Mononuclear cell (primary cell): ENCODE data around the gene HBE1. TPM values are rescaled to one million over a fixed set of nuclear protein-coding genes. Genes with fewer than 3 reads are reported as not detected.

ENCODE experiments used
- H3K27me3 ChIP-seq: 2 replicates; pipeline ENCODE4 v1.6.0; 2011; ENCODE audit warnings: low read length, control low read depth; ENCODE audit not compliant: insufficient read depth
- H3K4me1 ChIP-seq: 2 replicates; pipeline ENCODE4 v1.5.1; 2011; ENCODE audit warnings: mild to moderate bottlenecking, low read length, control low read depth; ENCODE audit not compliant: insufficient read depth
- H3K4me3 ChIP-seq: 2 replicates; pipeline ENCODE4 v1.5.1; 2011; ENCODE audit warnings: mild to moderate bottlenecking, low read length, moderate library complexity
- H3K9me3 ChIP-seq: 2 replicates; pipeline ENCODE4 v1.5.1; 2011; ENCODE audit warnings: low read depth, mild to moderate bottlenecking, control low read depth, low read length
- total RNA-seq: library from RNA; depleted of rRNA; stranded (reverse); fragments of >200 nt; gene quantifications from one replicate; pipeline ENCODE4 v1.2.3, GENCODE V29; 2012

HBE1 gene
- total RNA-seq, 1 donor: 0.94 TPM

DNA sequence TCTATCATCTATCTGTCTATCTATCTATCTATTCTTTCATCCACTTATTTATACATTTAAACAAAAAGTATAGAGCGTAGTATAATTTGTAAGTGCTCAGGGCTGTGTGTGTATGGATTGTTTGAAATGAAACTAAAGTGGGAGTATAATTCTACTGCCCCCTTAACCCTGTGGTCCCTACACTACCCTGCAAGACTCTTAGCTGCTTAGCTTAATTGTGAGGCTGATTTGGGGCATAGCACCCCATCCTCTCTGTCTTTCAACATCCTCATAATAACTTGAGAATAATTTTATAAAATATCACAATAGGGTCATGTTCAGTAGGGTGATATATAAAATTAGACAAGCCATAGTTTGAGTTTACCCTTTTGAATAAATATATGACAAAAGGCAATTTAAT lies 20.4 kb upstream of the HBE1 start:
- Histone ChIP-seq H3K4me3 (no peak overlapping the region), H3K4me1 (no peaks in the 10 kb centered on the region), H3K9me3 (no peaks in the 10 kb centered on the region), H3K27me3 (no peaks in the 10 kb centered on the region)

DNA sequence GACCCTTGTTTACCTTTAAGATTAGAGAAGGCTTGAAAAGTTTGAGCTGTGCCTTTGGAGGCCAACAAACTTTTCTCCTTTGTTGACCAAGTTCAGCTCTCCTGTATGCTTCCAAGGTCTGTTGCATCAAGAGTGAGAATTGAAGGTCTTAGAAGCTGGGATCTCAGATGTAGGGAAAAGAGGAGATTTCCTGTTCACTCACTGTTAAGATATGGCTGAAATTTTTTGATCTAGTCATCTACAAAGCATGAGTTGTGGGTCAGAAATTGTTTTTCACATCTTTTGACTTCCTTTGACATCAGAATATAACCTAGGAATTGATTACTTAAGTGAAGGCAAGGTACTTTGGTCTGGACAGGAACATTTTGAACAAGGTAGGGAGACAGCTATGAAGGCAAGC lies 20.0 kb upstream of the HBE1 start:
- no peaks in the 10 kb centered on the region for H3K4me1 ChIP-seq

DNA sequence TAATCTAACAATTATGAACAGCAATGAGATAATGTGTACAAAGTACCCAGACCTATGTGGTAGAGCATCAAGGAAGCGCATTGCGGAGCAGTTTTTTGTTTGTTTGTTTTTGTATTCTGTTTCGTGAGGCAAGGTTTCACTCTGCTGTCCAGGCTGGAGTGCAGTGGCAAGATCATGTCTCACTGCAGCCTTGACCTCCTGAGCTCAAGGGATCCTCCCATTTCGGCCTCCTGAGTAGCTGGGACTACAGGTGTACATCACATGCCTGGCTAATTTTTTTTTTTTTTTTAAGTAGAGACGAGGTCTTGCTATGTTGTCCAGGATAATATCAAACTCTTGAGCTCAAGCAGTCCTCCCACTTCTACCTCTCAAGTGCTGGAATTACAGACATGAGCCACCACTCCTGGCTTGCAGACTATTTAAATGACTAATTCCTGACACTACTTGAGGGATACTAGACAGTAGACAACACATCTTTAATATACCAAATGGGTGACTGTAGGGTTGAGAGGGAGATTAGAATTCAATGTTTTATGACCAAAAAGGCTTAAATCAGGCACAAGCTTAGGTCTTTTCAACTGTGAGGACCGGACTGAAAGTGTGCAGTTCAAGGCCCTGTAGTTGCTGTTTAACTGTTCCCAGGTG lies 19.3 kb upstream of the HBE1 start:
- Histone ChIP-seq H3K4me1 (no peaks in the 10 kb centered on the region), H3K27me3 (no peaks in the 10 kb centered on the region), H3K4me3 (no peak overlapping the region), H3K9me3 (no peaks in the 10 kb centered on the region)

More for the DNA sequence above, 20.0 kb upstream of the HBE1 start:
- H3K4me3 ChIP-seq: no peak overlapping the region
- no peaks in the 10 kb centered on the region for H3K27me3 ChIP-seq
- no peaks in the 10 kb centered on the region for H3K9me3 ChIP-seq

DNA sequence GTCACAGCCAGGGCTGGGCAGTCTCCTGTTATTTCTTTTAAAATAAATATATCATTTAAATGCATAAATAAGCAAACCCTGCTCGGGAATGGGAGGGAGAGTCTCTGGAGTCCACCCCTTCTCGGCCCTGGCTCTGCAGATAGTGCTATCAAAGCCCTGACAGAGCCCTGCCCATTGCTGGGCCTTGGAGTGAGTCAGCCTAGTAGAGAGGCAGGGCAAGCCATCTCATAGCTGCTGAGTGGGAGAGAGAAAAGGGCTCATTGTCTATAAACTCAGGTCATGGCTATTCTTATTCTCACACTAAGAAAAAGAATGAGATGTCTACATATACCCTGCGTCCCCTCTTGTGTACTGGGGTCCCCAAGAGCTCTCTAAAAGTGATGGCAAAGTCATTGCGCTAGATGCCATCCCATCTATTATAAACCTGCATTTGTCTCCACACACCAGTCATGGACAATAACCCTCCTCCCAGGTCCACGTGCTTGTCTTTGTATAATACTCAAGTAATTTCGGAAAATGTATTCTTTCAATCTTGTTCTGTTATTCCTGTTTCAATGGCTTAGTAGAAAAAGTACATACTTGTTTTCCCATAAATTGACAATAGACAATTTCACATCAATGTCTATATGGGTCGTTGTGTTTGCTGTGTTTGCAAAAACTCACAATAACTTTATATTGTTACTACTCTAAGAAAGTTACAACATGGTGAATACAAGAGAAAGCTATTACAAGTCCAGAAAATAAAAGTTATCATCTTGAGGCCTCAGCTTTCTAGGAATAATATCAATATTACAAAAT lies 18.6 kb upstream of the HBE1 start:
- H3K4me3 ChIP-seq: no peak overlapping the region
- no peaks in the 10 kb centered on the region for H3K9me3 ChIP-seq
- no peaks in the 10 kb centered on the region for H3K27me3 ChIP-seq
- H3K4me1 ChIP-seq: no peaks in the 10 kb centered on the region

DNA sequence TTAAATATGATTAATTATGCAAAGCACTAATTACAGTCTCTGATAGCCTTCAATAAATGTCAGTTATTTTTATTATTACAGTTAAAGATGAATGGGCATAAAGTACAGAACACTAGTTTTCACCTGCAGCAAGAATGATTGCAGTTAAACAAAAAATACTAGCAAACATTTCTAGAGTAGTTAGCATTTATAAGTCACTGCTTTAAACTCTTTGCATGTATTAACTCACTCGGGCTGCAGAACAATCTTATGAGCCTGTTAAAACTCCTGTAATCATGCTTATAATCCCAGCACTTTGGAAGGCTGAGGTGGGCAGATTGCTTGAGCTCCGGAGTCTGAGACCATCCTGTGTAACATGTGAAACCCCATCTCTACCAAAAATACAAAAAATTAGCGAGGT lies 17.2 kb upstream of the HBE1 start:
- Histone ChIP-seq H3K9me3 (no peaks in the 10 kb centered on the region), H3K4me1 (no peaks in the 10 kb centered on the region), H3K4me3 (no peak overlapping the region), H3K27me3 (no peaks in the 10 kb centered on the region)

DNA sequence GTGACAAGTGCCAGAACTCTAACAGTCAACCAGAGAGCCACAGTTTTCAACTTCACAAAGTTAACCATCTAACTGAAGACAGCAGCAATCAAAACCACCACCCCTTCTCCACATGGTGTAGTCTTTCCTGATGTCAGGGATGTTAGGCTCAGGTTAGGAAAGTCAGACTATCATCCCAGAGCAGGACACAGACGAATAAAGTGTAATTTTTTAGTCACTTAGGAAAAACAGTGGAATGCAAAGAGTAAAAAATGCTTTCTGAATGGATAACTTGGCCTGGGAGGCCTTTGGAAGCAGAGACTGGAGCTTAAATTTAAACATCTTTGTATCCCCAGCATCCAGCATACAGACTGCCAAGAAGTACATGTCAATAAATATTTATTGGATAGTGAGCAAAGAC lies 16.6 kb upstream of the HBE1 start:
- no peak overlapping the region for H3K4me3 ChIP-seq
- no peaks in the 10 kb centered on the region for H3K9me3 ChIP-seq
- no peaks in the 10 kb centered on the region for H3K27me3 ChIP-seq
- no peaks in the 10 kb centered on the region for H3K4me1 ChIP-seq

DNA sequence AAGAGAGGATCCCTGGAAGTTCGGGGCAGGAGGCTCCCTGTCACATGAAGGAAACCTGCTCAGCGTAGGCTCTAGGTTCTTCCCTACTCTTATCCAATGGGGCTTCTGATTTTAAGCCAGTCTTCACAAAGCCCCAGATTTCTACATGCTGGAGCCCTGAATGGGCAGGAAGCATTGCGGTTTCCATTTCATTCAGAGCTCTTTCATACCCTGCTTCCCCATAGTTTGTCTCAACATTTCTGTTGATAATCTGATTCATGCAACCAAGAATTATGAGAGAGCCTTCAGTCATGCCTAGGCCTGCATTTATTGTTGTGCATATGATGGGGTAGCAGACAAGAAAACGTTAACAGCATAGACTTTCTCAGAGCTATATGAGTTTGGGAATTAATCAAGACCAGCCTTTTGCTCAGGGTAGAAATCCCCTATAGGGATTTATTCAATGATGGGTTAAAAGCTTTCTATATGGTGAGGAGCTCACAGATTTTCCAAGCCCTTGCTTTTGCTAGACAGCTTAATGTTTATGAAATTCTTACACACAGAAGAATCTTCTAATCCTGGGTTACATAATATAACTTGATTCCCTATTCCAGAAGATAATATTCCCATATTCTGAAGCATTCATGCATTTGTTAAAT lies 16.1 kb upstream of the HBE1 start:
- no peaks in the 10 kb centered on the region for H3K4me1 ChIP-seq
- no peaks in the 10 kb centered on the region for H3K9me3 ChIP-seq
- no peaks in the 10 kb centered on the region for H3K27me3 ChIP-seq
- no peak overlapping the region for H3K4me3 ChIP-seq

DNA sequence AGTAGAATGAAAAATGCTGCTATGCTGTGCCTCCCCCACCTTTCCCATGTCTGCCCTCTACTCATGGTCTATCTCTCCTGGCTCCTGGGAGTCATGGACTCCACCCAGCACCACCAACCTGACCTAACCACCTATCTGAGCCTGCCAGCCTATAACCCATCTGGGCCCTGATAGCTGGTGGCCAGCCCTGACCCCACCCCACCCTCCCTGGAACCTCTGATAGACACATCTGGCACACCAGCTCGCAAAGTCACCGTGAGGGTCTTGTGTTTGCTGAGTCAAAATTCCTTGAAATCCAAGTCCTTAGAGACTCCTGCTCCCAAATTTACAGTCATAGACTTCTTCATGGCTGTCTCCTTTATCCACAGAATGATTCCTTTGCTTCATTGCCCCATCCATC lies 14.9 kb upstream of the HBE1 start:
- no peaks in the 10 kb centered on the region for H3K9me3 ChIP-seq
- H3K27me3 ChIP-seq: no peaks in the 10 kb centered on the region
- no peak overlapping the region for H3K4me3 ChIP-seq

DNA sequence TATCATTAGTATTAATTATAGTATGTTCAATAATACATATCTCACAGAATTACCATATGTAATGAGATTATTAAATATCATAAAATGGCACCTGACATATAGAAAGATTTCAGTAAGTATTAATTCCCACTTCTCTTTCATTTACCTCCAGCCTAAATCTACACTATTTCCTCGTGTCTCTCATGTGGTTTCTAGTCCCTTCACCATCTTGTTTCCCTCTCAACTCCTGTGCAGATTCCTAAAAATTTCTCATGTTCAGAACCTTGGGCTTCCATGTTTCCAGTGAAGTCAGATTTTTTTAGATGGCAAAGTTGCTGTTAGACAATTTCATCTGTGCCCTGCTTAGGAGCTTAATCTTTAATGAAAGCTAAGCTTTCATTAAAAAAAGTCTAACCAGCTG lies 14.1 kb upstream of the HBE1 start:
- no peaks in the 10 kb centered on the region for H3K9me3 ChIP-seq
- H3K27me3 ChIP-seq: no peaks in the 10 kb centered on the region
- H3K4me1 ChIP-seq: no peaks in the 10 kb centered on the region
- H3K4me3 ChIP-seq: no peak overlapping the region

More for the DNA sequence above, 14.9 kb upstream of the HBE1 start:
- no peaks in the 10 kb centered on the region for H3K4me1 ChIP-seq

DNA sequence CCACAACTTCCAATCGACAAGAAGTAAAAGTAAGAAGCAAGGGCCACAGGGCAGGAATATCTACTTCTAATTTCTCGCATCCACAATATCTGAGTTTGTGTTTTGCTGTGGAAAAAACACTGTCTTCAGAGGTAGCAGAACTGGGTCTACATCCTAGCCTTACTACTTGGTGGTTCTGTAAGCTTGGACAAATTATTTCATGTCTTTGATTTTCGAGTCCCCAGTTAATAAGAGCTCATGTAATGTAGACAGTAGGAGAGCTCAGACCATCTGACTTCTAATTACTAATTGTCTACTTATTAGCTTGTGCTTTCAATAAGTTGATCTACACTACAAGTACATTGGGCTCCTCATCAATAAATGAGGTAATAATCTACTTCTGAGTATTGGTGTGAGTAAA lies 13.3 kb upstream of the HBE1 start:
- Histone ChIP-seq H3K27me3 (no peaks in the 10 kb centered on the region), H3K4me1 (no peaks in the 10 kb centered on the region), H3K4me3 (no peak overlapping the region), H3K9me3 (no peaks in the 10 kb centered on the region)

DNA sequence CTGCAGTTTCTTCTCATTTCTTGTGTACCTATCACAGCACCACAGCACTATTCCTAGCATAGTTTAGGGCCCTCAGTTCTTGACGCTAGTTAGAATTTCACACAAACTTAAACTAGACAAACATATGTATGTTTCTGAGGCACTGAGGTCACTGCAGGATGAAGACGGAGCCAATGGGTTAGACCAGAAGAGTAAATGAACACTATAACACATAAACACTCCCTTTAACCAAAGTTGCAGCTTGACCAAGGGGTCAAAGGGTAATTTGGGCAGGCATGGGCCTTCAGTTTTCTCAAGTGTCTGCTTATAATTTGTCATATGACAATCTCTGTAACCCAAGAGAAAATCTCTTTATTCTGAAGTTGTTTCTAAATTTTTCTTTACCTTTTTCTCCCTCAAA lies 12.9 kb upstream of the HBE1 start:
- H3K27me3 ChIP-seq: no peaks in the 10 kb centered on the region
- H3K4me1 ChIP-seq: no peaks in the 10 kb centered on the region
- H3K4me3 ChIP-seq: no peak overlapping the region
- no peaks in the 10 kb centered on the region for H3K9me3 ChIP-seq

DNA sequence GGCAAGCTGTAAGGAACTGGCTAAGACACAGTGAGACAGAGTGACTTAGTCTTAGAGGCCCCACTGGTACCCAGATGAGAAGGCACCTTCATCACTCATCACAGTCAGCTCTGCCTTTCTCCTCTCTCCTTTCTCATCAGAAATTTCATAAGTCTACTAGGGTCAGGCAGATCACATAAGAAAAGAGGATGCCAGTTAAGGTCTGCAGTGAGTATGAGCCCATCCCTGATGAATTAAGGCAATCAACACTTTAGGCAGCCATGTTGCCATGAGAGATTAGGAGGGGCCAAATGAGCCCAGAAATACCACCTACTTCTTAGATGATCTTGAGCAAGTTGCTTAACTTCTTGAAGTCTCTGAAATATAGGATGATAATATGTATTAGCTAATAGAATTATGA lies 11.9 kb upstream of the HBE1 start:
- Histone ChIP-seq H3K4me3 (no peak overlapping the region), H3K9me3 (no peaks in the 10 kb centered on the region), H3K27me3 (no peaks in the 10 kb centered on the region), H3K4me1 (no peaks in the 10 kb centered on the region)

DNA sequence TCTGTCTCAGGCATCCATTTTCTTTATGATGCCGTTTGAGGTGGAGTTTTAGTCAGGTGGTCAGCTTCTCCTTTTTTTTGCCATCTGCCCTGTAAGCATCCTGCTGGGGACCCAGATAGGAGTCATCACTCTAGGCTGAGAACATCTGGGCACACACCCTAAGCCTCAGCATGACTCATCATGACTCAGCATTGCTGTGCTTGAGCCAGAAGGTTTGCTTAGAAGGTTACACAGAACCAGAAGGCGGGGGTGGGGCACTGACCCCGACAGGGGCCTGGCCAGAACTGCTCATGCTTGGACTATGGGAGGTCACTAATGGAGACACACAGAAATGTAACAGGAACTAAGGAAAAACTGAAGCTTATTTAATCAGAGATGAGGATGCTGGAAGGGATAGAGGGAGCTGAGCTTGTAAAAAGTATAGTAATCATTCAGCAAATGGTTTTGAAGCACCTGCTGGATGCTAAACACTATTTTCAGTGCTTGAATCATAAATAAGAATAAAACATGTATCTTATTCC lies 10.9 kb upstream of the HBE1 start:
- Histone ChIP-seq H3K27me3 (no peaks in the 10 kb centered on the region), H3K9me3 (no peaks in the 10 kb centered on the region), H3K4me3 (no peak overlapping the region), H3K4me1 (no peaks in the 10 kb centered on the region)

DNA sequence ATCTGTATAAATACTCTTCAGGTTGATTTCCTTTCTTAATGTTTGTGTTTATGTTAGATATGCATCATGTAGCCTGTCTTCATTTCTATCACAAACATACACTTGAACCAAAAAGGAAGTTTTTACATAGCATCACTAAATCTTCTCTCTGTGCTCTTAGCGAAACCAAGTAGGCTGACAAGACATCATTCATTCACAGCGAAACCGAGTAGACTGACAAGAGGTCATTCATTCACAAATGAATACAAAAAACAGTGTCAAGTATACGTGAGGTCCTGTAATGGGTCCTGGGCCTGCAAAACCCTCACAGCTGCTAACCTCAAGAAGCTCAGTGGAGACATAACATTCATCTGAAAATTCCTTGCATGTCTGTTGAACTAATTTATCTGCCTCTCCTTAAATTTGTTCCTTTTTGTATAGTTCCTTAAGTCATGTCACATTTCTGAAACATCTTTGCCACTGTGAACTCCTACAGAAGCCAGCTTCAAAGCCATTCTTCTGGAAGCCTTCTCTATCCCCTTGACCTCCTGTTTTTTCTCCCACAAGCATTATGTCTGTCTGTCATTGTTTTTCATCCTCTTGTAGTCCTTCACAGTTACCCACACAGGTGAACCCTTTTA lies 9.8 kb upstream of the HBE1 start:
- no peaks in the 10 kb centered on the region for H3K9me3 ChIP-seq
- no peaks in the 10 kb centered on the region for H3K27me3 ChIP-seq
- H3K4me1 ChIP-seq: no peaks in the 10 kb centered on the region
- no peak overlapping the region for H3K4me3 ChIP-seq

DNA sequence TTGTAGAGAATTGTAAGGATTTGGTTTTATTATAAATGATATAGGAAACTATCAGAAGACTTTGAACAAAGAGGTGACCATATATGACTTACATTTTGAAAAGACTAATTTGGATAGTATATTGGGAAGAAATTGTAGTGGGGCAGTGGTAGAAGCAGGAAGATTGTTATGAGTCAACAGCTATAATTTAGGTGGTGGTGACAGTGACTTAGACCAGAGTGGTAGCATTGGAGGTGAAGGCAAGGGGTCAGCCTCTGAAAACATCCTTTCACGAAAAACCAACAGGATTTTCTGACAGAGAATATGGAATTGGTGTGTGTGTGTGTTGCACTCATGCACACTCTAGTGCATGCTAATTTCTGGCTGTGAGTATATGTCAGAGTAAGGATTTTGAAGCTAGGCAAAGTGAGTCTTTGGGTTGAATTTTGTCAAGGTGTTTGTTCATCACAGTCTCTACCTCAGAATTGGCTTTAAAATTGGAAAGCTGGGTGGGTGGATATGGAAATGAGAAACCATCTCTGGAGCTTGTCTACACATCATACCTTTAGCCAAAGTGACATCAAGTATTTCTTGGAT lies 8.2 kb upstream of the HBE1 start:
- no peak overlapping the region for H3K4me3 ChIP-seq
- H3K9me3 ChIP-seq: no peaks in the 10 kb centered on the region
- H3K27me3 ChIP-seq: no peaks in the 10 kb centered on the region
- H3K4me1 ChIP-seq: no peaks in the 10 kb centered on the region
